GM12892 (cell line): ENCODE data around the gene ERBB4.

Experiments used
- POLR2AphosphoS5 ChIP-seq: IDR thresholded peaks from 2 replicates; pipeline ENCODE4 v1.6.1; 2011; ENCODE audit warnings: low read depth, low read length, control low read depth
- TAF1 ChIP-seq: IDR thresholded peaks from 2 replicates; pipeline ENCODE4 v1.6.1; 2011; ENCODE audit warnings: low read depth, mild to moderate bottlenecking, control low read depth, low read length, borderline replicate concordance

DNA sequence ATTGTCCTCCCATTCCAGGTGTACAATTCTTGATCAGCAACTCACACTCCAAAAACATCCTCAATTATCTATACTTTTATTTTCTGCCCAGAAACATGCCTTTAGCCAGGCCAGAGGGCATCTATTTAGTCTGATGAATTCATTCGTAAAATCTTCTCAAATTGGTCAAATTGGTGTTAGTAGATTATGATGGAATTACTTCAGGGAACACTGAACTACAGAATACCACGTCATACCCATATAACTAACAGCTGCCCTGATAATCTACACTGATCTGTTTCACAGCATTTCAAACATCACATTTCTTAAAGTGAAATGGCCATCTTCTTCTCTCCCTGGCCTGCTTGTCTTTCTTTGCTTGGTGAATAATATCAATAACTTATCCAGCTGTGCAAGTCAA is 1140.8 kb downstream of the ERBB4 start:
- TF ChIP-seq POLR2AphosphoS5 (no peak), TAF1 (no peak)
